ENCODE measurements around the gene RNF19B.

Gene RNF19B

GRCh38 chr1:32969566-32969965, 5.0 kb upstream of the RNF19B start:
- H3K36me3 ChIP-seq (ENCODE audit: control insufficient read depth in 5 of 5, insufficient read depth in 5 of 5, low read length in 5 of 5): no peaks in the 10 kb centered on the region
- H3K4me3 ChIP-seq (ENCODE audit: low read depth in 1 of 5, low read length in 5 of 5): no peak overlapping the region
- peaks cover 0 to 11% (median 5%) of the 10 kb centered on the region in 5 donors for H3K27me3 ChIP-seq (ENCODE audit: control insufficient read depth in 5 of 5, insufficient read depth in 4 of 5, low read length in 5 of 5)
- H3K9ac ChIP-seq (ENCODE audit: low read length in 5 of 5): no peak overlapping the region
- no peak overlapping the region for H3K27ac ChIP-seq (ENCODE audit: low read depth, low read length)
- no peaks in the 10 kb centered on the region for H3K9me3 ChIP-seq (ENCODE audit: control insufficient read depth in 5 of 5, low read length in 5 of 5)
- peaks cover 0 to 16% (median 12%) of the 10 kb centered on the region in 5 donors for H3K4me1 ChIP-seq (ENCODE audit: control insufficient read depth in 5 of 5, insufficient read depth in 5 of 5, low read length in 5 of 5)

- Histone ChIP-seq H3K9me3 (ENCODE audit: control insufficient read depth in 5 of 5, low read length in 5 of 5) (no peaks in the 10 kb centered on the region), H3K4me1 (ENCODE audit: control insufficient read depth in 5 of 5, insufficient read depth in 5 of 5, low read length in 5 of 5) (peaks cover 0 to 20% (median 16%) of the 10 kb centered on the region in 5 donors), H3K9ac (ENCODE audit: low read length in 5 of 5) (no peak overlapping the region), H3K4me3 (ENCODE audit: low read depth in 1 of 5, low read length in 5 of 5) (no peak overlapping the region), H3K36me3 (ENCODE audit: control insufficient read depth in 5 of 5, insufficient read depth in 5 of 5, low read length in 5 of 5) (no peaks in the 10 kb centered on the region), H3K27ac (ENCODE audit: low read depth, low read length) (no peak overlapping the region), H3K27me3 (ENCODE audit: control insufficient read depth in 5 of 5, insufficient read depth in 4 of 5, low read length in 5 of 5) (peaks cover 0 to 11% (median 5%) of the 10 kb centered on the region in 5 donors)
Measured at GRCh38 chr1:32967888-32968568, 3.4 kb upstream of the RNF19B start.

GRCh38 chr1:32966900-32967299, 2.3 kb upstream of the RNF19B start:
- no peak overlapping the region for H3K27ac ChIP-seq (ENCODE audit: low read depth, low read length)
- H3K4me3 ChIP-seq (ENCODE audit: low read depth in 1 of 5, low read length in 5 of 5): no peak overlapping the region
- no peak overlapping the region for H3K9ac ChIP-seq (ENCODE audit: low read length in 5 of 5)
- peaks cover 0 to 25% (median 19%) of the 10 kb centered on the region in 5 donors for H3K4me1 ChIP-seq (ENCODE audit: control insufficient read depth in 5 of 5, insufficient read depth in 5 of 5, low read length in 5 of 5)
- no peaks in the 10 kb centered on the region for H3K9me3 ChIP-seq (ENCODE audit: control insufficient read depth in 5 of 5, low read length in 5 of 5)
- H3K27me3 ChIP-seq (ENCODE audit: control insufficient read depth in 5 of 5, insufficient read depth in 4 of 5, low read length in 5 of 5): peaks cover 0 to 8% (median 0%) of the 10 kb centered on the region in 5 donors
- H3K36me3 ChIP-seq (ENCODE audit: control insufficient read depth in 5 of 5, insufficient read depth in 5 of 5, low read length in 5 of 5): no peaks in the 10 kb centered on the region

GRCh38 chr1:32965251-32965747, 690 bp upstream of the RNF19B start:
- Histone ChIP-seq H3K4me1 (ENCODE audit: control insufficient read depth in 5 of 5, insufficient read depth in 5 of 5, low read length in 5 of 5) (peaks cover 2 to 35% (median 32%) of the 10 kb centered on the region in 5 donors), H3K9ac (ENCODE audit: low read length in 5 of 5) (no peak overlapping the region), H3K36me3 (ENCODE audit: control insufficient read depth in 5 of 5, insufficient read depth in 5 of 5, low read length in 5 of 5) (no peaks in the 10 kb centered on the region), H3K4me3 (ENCODE audit: low read depth in 1 of 5, low read length in 5 of 5) (peak overlapping the region; percentile 64 to 97 (median 77)), H3K27me3 (ENCODE audit: control insufficient read depth in 5 of 5, insufficient read depth in 4 of 5, low read length in 5 of 5) (no peaks in the 10 kb centered on the region), H3K27ac (ENCODE audit: low read depth, low read length) (peak overlapping the region; percentile 69), H3K9me3 (ENCODE audit: control insufficient read depth in 5 of 5, low read length in 5 of 5) (no peaks in the 10 kb centered on the region)

GRCh38 chr1:32963746-32964460, 706 bp downstream of the RNF19B start:
- H3K27ac ChIP-seq (ENCODE audit: low read depth, low read length): peak overlapping the region; percentile 23
- peak overlapping the region in 4 of 5 donors; percentile 70 to 87 (median 74) for H3K9ac ChIP-seq (ENCODE audit: low read length in 5 of 5)
- peak overlapping the region; percentile 48 to 97 (median 91) for H3K4me3 ChIP-seq (ENCODE audit: low read depth in 1 of 5, low read length in 5 of 5)
- no peaks in the 10 kb centered on the region for H3K27me3 ChIP-seq (ENCODE audit: control insufficient read depth in 5 of 5, insufficient read depth in 4 of 5, low read length in 5 of 5)
- peaks cover 2 to 35% (median 32%) of the 10 kb centered on the region in 5 donors for H3K4me1 ChIP-seq (ENCODE audit: control insufficient read depth in 5 of 5, insufficient read depth in 5 of 5, low read length in 5 of 5)
- no peaks in the 10 kb centered on the region for H3K9me3 ChIP-seq (ENCODE audit: control insufficient read depth in 5 of 5, low read length in 5 of 5)
- H3K36me3 ChIP-seq (ENCODE audit: control insufficient read depth in 5 of 5, insufficient read depth in 5 of 5, low read length in 5 of 5): peaks cover 0 to under 1% (median 0%) of the 10 kb centered on the region in 5 donors

- peak overlapping the region in 3 of 5 donors; percentile 0 to 64 (median 31) for H3K9ac ChIP-seq (ENCODE audit: low read length in 5 of 5)
- peak overlapping the region; percentile 81 to 97 (median 91) for H3K4me3 ChIP-seq (ENCODE audit: low read depth in 1 of 5, low read length in 5 of 5)
- H3K27ac ChIP-seq (ENCODE audit: low read depth, low read length): no peak overlapping the region
Measured at GRCh38 chr1:32962248-32962896, 2.2 kb downstream of the RNF19B start.

GRCh38 chr1:32960819-32961355, 3.7 kb downstream of the RNF19B start:
- H3K27me3 ChIP-seq (ENCODE audit: control insufficient read depth in 5 of 5, insufficient read depth in 4 of 5, low read length in 5 of 5): no peaks in the 10 kb centered on the region
- no peak overlapping the region for H3K9ac ChIP-seq (ENCODE audit: low read length in 5 of 5)
- peaks cover 0 to 2% (median 0%) of the 10 kb centered on the region in 5 donors for H3K36me3 ChIP-seq (ENCODE audit: control insufficient read depth in 5 of 5, insufficient read depth in 5 of 5, low read length in 5 of 5)
- no peaks in the 10 kb centered on the region for H3K9me3 ChIP-seq (ENCODE audit: control insufficient read depth in 5 of 5, low read length in 5 of 5)
- no peak overlapping the region for H3K27ac ChIP-seq (ENCODE audit: low read depth, low read length)
- no peak overlapping the region for H3K4me3 ChIP-seq (ENCODE audit: low read depth in 1 of 5, low read length in 5 of 5)
- H3K4me1 ChIP-seq (ENCODE audit: control insufficient read depth in 5 of 5, insufficient read depth in 5 of 5, low read length in 5 of 5): peaks cover 2 to 35% (median 32%) of the 10 kb centered on the region in 5 donors

More at GRCh38 chr1:32962248-32962896, 2.2 kb downstream of the RNF19B start:
- Histone ChIP-seq H3K4me1 (ENCODE audit: control insufficient read depth in 5 of 5, insufficient read depth in 5 of 5, low read length in 5 of 5) (peaks cover 2 to 35% (median 32%) of the 10 kb centered on the region in 5 donors), H3K9me3 (ENCODE audit: control insufficient read depth in 5 of 5, low read length in 5 of 5) (no peaks in the 10 kb centered on the region), H3K27me3 (ENCODE audit: control insufficient read depth in 5 of 5, insufficient read depth in 4 of 5, low read length in 5 of 5) (no peaks in the 10 kb centered on the region), H3K36me3 (ENCODE audit: control insufficient read depth in 5 of 5, insufficient read depth in 5 of 5, low read length in 5 of 5) (peaks cover 0 to 2% (median 0%) of the 10 kb centered on the region in 5 donors)

- H3K27me3 ChIP-seq (ENCODE audit: control insufficient read depth in 5 of 5, insufficient read depth in 4 of 5, low read length in 5 of 5): no peaks in the 10 kb centered on the region
- no peak overlapping the region for H3K27ac ChIP-seq (ENCODE audit: low read depth, low read length)
Measured at GRCh38 chr1:32960342-32960741, 4.3 kb downstream of the RNF19B start.

GRCh38 chr1:32958827-32959226, 5.8 kb downstream of the RNF19B start:
- no peak overlapping the region for H3K27ac ChIP-seq (ENCODE audit: low read depth, low read length)

More at GRCh38 chr1:32960342-32960741, 4.3 kb downstream of the RNF19B start:
- H3K4me1 ChIP-seq (ENCODE audit: control insufficient read depth in 5 of 5, insufficient read depth in 5 of 5, low read length in 5 of 5): peaks cover 2 to 34% (median 32%) of the 10 kb centered on the region in 5 donors
- no peaks in the 10 kb centered on the region for H3K9me3 ChIP-seq (ENCODE audit: control insufficient read depth in 5 of 5, low read length in 5 of 5)
- peaks cover 0 to 2% (median 0%) of the 10 kb centered on the region in 5 donors for H3K36me3 ChIP-seq (ENCODE audit: control insufficient read depth in 5 of 5, insufficient read depth in 5 of 5, low read length in 5 of 5)
- no peak overlapping the region for H3K4me3 ChIP-seq (ENCODE audit: low read depth in 1 of 5, low read length in 5 of 5)
- H3K9ac ChIP-seq (ENCODE audit: low read length in 5 of 5): no peak overlapping the region

More at GRCh38 chr1:32958827-32959226, 5.8 kb downstream of the RNF19B start:
- Histone ChIP-seq H3K4me1 (ENCODE audit: control insufficient read depth in 5 of 5, insufficient read depth in 5 of 5, low read length in 5 of 5) (peaks cover 2 to 29% (median 25%) of the 10 kb centered on the region in 5 donors), H3K27me3 (ENCODE audit: control insufficient read depth in 5 of 5, insufficient read depth in 4 of 5, low read length in 5 of 5) (no peaks in the 10 kb centered on the region), H3K4me3 (ENCODE audit: low read depth in 1 of 5, low read length in 5 of 5) (no peak overlapping the region), H3K9me3 (ENCODE audit: control insufficient read depth in 5 of 5, low read length in 5 of 5) (no peaks in the 10 kb centered on the region), H3K36me3 (ENCODE audit: control insufficient read depth in 5 of 5, insufficient read depth in 5 of 5, low read length in 5 of 5) (peaks cover 0 to 2% (median 0%) of the 10 kb centered on the region in 5 donors), H3K9ac (ENCODE audit: low read length in 5 of 5) (no peak overlapping the region)
